GM19324 (cell line): ENCODE measurements around the gene POLR3A.
"Not testable (repeated sequence)": the region's sequence is repeated elsewhere in the genome, so short reads cannot be mapped to it uniquely, and the experiment has no call there.

Experiments
- ATAC-seq: cut with Tn5 transposase; IDR thresholded peaks from one replicate; pipeline ENCODE4 v1.9.1; 2021; ENCODE audit warnings: mild to moderate bottlenecking, moderate library complexity; ENCODE audit not compliant: unreplicated experiment, low FRiP score

Gene POLR3A

GRCh38 chr10:78025685-78026364 is 3.5 kb downstream of the POLR3A start:
- ATAC-seq, result no peak

- ATAC-seq, result no peak
These were observed 5.6 kb downstream of the POLR3A start for GRCh38 chr10:78023741-78024140.

- no peak for ATAC-seq
These were observed 8.1 kb downstream of the POLR3A start for GRCh38 chr10:78021201-78021600.

- ATAC-seq, result no peak
These were observed 10.1 kb downstream of the POLR3A start for GRCh38 chr10:78019264-78019663.

- ATAC-seq, result no peak
These were observed 11.5 kb downstream of the POLR3A start for GRCh38 chr10:78017856-78018255.

- no peak for ATAC-seq
These were observed 13.8 kb downstream of the POLR3A start for GRCh38 chr10:78015546-78015945.

GRCh38 chr10:78013564-78013963 is 15.8 kb downstream of the POLR3A start:
- no peak for ATAC-seq

- no peak for ATAC-seq
These were observed 18.2 kb downstream of the POLR3A start for GRCh38 chr10:78011065-78011464.

- no peak for ATAC-seq
These were observed 19.0 kb downstream of the POLR3A start for GRCh38 chr10:78010278-78010677.

GRCh38 chr10:78009662-78010061 is 19.7 kb downstream of the POLR3A start:
- ATAC-seq, result no peak

GRCh38 chr10:78007172-78007571 is 22.1 kb downstream of the POLR3A start:
- ATAC-seq, result no peak

- no peak for ATAC-seq
These were observed 24.9 kb downstream of the POLR3A start for GRCh38 chr10:78004215-78005026.

GRCh38 chr10:78002541-78003288 is 26.6 kb downstream of the POLR3A start:
- no peak for ATAC-seq

- no peak for ATAC-seq
These were observed 28.3 kb downstream of the POLR3A start for GRCh38 chr10:78000956-78001472.

- ATAC-seq, result no peak
These were observed 29.1 kb downstream of the POLR3A start for GRCh38 chr10:78000206-78000605.

GRCh38 chr10:77998780-77999179 is 30.5 kb downstream of the POLR3A start:
- not testable (repeated sequence) for ATAC-seq

GRCh38 chr10:77993620-77994019 is 35.7 kb downstream of the POLR3A start:
- no peak for ATAC-seq

GRCh38 chr10:77989081-77989724 is 40.1 kb downstream of the POLR3A start:
- no peak for ATAC-seq

- no peak for ATAC-seq
These were observed 41.6 kb downstream of the POLR3A start for GRCh38 chr10:77987671-77988255.

GRCh38 chr10:77984986-77985385 is 44.3 kb downstream of the POLR3A start:
- ATAC-seq, result no peak
